ENCODE data around the gene GOLGA3.
"Not testable (repeated sequence)": the region's sequence is repeated elsewhere in the genome, so short reads cannot be mapped to it uniquely, and the experiment has no call there.

The GOLGA3 gene

DNA sequence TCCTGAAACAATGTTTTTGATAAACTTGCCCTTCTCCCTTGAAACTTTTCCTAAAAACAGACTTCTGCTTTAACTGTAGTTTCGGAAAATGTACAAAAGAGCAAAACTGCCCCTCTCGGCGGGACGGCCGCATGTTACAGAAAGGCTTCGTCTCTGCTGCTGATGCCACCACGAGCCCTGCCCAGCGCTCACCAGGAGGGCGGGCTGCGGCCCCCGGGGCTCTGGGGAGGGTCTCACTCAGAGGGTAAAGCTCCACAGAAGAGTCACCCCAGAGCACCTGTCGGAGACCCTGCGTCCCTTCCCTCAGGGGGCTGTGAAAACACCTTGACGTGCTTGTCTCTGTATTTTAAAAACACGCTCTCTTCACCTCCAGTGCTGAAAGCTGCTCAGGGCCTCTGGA lies 12.5 kb upstream of the GOLGA3 start:
- no peak for DNase-seq

DNA sequence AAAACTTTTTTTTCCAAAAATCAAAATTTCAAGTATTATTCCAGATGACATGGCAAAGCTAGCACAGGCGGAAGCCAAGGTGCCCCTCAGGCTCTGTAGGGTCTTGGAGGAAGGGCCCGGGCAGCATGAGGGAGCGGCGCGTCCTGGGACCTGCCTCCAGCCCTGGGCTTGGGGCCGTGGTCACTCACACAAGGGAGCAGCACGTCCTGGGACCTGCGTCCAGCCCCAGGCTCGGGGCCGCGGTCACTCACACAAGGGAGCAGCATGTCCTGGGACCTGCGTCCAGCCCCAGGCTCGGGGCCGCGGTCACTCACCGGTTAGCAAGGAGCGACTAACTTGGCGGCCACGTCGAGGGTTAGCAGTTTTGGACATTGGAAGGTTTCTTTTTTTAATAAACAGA lies 11.9 kb upstream of the GOLGA3 start:
- DNase-seq, result no peak

DNA sequence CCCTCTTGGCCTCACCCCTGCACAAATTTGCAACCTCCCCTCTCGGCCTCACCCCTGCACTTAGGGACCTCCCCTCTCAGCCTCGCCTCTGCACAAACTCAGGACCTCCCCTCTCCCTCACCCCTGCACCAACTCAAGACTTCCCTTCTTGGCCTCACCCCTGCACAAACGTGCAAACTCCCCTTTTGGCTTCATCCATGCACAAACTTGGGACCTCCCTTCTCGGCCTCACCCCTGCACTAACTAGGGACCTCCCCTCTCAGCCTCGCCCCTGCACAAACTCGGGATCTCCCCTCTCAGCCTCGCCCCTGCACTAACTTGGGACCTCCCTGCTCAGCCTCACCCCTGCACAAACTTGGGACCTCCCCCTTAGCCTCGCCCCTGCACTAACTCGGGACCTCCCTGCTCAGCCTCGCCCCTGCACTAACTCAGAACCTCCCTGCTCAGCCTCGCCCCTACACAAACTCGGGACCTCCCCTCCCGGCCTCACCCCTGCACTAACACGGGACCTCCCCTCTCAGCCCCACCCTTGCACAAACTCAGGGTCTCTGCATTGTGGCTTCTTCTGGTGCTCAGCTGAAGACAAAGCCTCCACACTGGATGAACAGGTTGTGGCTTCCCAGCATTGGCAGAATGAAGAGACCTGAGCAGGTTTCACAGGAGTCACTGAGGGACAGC lies 11.0 kb upstream of the GOLGA3 start:
- DNase-seq, result no peak

DNA sequence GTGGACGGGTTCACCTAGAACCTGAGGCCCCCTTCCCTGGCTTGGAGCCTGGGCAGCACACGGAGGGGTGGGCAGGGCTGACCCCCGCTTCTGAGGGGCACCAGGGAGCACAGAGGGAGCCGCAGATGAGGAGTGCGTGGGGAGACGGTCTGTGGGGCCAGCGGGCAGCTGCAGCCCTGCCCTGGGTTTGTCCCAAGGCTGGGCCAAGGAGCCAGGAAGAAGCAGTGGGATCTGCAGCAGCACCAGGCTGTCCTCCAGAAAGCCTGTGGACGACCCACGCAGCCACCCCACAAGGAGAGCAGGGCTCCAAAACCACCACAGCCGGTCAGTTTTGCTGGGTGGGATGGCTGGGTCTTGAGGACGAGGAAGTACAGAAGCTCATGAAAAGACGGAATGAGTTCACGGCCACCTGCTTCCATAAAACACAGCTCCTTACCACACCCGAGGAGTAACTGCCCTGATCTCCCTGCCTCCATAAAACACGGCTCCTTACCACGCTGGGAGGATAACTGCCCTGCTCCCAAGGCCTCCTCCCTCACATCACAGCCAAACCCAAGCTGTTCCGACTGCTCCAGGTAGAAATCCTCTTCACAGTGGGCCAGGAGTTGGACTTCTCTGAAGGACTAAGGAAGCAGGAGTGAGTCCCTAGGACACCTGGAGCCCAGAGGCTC lies 9.9 kb upstream of the GOLGA3 start:
- no peak for DNase-seq

DNA sequence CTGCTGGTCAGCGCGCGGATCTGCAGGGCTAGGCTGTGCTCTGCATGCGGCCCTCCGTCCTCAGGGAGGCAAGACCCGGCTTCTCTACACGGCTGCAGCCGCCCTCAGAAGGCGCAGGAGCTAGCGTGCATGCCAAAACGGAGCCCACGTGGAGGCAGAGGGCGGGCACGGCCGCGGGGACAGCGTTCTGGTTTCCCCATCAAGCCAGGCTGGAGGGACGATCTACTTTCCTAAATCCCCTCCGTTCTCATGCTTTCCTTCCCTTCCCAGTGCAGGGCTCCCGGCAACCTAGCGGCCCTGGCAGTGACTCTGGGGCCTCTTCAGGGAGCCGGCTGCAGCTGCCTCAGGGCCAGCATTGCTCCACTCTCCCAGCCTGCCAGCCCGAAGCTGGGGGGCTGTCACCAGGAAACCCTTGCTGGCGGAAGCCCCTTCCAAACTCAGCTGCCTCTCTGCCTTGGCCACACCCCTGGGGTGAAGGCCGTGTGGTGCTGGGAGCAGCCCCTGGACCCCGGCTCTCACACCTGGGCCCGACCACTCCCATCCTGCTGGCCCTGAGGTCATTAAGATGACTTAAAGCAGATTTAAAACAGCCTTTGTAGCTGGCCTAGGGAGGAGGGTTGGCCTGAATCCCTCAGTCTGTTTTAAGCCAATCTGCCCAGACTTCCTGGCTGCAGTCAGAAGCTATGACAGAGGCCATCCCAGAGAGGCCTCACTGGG lies 9.2 kb upstream of the GOLGA3 start:
- no peak for DNase-seq

DNA sequence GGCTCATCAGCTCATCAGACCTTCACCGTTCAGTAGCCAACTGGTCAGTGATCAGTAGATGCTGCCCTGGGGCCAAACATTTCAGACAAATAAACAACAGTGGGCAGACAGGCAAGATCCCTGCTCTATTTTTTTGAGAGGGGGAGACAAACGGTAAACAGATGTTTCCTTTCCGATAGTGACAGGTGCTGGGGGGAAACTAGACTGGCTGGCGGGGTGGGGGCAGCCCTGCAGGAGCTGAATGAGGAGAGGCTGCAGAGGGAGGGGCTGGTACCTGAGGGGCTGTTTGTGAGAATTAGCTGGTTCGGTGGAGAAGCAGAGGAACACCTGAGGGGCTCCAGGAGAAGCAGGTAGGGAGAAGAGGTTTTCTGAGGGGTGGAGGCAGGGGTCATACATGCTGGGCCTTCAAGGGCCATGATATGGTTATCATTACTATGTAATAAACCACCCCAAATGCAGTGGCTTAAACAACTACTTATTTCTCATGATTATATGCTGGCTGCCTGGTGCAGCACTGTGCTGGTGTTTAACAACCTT lies 8.2 kb upstream of the GOLGA3 start:
- DNase-seq, result no peak

DNA sequence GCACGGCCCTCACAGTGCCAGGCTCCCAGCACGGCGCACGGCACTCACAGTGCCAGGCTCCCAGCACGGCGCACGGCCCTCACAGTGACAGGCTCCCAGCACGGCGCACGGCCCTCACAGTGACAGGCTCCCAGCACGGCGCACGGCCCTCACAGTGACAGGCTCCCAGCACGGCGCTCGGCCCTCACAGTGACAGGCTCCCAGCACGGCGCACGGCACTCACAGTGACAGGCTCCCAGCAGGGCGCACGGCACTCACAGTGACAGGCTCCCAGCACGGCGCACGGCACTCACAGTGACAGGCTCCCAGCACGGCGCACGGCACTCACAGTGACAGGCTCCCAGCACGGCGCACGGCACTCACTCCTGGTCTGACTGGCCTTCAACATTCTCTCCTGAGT lies 7.6 kb upstream of the GOLGA3 start:
- not testable (repeated sequence) for DNase-seq

DNA sequence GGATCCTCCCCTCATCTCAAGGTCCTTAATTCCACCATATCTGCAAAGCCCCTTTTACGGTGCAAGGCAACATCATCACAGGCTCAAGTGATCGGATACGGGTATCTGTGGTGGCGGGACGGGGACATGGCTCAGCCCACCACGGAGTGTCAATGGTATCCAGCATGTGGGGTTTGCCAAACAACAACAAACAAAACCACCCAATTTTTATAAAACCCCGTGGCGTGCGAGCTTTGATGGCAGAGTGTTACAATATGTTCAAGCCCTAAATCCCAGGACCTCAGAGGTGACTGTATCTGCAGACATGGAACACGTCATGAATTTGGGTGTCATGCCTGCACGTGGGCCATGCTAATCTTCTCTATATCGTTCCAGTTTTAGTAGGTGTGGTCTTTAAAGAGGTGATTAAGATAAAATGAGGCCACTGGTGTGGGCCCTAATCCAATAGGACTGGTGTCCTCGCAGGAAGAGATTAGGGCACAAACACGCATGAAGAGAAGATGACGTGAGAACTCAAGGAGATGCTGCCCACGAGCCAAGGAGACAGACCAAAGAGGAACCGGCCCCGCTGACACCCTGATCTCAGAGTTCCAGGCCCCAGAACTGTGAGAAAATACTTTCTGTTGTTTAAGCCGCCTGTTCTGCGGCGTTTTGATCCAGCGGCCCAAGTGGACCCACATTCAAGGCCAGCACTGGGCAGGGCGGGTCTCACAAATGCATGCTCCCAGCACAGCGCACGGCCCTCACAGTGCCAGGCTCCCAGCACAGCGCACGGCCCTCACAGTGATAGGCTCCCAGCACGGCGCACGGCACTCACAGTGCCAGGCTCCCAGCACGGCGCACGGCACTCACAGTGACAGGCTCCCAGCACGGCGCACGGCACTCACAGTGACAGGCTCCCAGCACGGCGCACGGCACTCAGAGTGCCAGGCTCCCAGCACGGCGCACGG lies 6.7 kb upstream of the GOLGA3 start:
- no peak for DNase-seq

DNA sequence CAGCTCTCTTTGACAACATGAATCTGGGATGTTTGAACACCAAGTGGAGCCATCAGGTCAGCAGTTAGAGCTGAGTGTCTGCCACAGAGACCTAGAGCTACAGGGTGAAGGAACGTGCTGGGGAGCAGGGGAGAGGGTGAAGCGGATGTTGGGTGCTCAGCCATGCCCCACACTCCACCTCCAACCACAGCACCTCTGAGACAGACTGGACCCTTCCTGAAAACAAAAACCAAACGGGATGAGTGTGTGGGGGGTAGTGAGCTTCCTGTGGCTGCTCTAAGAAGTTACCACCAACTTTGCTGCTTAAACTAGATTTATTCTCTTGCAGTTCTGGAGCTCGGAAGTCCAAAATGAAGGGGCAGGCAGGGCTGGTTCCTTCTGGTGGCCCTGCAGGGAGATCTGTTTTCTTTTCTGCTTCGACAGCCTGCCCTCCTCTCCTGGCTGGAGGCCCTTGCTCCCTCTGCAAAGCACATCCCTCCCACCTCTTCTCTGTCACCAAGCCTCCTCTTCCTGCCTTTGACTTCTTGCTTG lies 5.6 kb upstream of the GOLGA3 start:
- no peak for DNase-seq

DNA sequence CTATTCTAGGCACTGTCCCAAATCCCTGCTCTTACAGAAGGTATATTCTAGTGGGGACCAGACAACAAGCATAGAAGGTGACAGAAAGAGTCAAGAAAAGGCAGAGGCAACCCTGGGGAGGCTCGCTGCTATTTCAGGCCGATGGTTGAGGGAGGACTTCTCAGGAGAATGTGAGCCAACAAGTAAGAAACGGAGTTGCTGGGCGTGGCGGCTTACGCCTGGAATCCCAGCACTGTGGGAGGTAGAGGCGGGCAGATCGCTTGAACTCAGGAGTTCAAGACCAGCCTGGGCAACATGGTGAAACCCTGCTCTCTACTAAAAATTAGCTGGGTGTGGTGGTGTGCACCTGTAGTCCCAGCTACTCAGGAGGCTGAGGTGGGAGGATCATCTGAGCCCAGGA lies 4.7 kb upstream of the GOLGA3 start:
- no peak for DNase-seq

DNA sequence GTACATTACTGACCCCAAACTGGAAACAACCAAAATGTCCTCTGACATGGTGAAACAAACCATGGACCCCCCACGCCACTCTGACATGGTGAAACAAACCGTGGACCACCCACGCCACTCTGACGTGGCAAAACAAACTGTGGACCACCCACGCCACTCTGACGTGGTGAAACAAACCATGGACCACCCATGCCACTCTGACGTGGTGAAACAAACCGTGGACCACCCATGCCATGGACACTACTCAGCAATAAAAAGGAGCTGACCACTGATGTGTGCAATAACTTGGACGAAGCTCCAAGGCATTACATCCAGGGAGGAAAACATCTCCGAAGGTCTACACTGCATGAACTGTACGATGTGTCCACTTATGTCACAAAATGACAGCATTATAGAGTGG lies 3.1 kb upstream of the GOLGA3 start:
- DNase-seq, result no peak

DNA sequence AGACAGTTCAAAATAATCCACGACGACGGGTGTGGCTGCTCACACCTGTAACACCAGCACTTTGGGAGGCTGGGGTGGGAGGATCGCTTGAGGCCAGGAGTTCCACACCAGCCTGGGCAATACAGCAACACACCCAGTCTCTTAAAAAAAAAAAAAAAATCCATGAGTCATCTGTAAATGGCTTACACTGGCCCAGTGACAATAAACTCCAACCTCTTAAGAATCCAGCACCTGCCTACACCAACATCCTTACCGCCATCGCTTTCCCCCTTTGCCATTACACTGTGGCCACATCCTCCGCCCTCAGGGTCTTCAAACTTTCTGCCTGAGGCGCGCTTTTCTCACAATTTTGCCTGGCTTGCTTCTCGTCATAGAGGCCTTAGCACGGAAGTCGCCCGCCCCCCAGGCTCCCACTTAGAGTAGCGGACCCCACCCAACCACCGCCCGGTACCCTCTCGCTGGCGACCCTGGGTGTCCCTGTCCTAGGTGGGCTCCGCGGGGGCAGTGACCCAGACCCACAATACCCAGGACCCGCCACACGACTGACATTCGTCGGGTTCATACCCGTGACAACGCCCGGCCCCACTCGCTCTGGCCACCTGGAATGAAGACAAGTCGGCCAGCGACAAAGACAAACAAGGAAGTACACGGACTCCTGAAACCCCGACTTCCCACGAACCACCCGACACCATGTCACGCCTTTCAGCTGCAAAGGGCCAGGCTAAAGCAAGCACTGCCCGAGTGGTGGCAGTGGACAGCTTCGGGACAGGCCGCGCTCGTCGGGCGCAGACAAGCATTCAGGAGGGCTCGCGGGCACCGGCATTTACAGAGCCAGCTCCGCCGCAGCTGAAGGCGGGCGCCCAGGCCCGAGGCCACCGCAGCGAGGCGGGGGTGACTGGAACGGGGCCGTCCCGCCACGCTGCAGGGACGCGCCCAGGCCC lies 636 bp downstream of the GOLGA3 start:
- peak; percentile 13 for DNase-seq

DNA sequence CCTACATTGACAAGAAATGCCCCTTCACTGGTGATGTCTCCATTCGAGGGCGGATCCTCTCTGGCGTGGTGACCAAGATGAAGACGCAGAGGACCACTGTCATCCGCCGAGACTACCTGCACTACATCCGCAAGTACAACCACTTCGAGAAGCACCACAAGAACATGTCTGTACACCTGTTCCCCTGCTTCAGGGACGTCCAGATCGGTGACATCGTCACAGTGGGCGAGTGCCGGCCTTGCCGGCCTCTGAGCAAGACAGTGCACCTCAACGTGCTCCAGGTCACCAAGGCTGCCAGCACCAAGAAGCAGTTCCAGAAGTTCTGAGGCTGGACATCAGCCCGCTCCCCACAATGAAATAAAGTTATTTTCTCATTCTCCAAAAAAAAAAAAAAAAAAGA lies 2.8 kb downstream of the GOLGA3 start:
- no peak for DNase-seq

DNA sequence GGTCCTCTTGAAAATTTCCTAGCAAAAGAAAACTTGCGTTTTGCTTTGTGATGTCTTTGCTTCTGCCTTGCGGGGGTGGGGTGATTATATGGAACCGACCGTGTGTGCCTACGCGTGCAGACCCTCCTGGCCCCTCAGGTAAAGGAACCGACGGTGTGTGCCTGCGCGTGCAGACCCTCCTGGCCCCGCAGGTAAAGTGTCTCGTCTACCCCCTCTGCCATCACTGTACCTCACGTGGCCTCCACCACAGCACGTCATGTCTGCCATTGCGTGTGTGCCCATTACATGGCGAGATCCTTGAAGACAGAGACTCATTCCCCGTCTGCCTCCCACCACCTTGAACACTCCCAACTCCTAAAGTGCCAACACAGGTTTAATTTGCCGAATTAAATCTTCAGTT lies 3.6 kb downstream of the GOLGA3 start:
- DNase-seq, result no peak

DNA sequence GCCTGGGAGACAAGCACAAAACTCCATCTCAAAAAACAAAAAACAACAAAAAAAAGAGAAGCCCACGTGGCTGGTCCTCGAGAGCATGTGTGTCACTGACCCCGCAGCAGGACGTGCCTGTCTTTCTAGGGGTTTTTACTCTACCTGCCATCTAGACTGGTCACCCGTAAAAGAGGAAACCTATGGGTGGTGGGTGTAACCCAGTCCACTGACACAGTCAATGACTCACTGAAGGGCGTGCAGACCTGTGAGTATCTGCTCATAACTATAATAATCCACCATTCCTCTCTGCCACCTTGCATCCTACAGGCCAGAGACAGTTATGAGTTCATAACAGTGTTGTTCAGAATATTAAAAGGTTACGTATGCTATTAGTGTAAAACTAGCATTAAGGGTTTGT lies 4.6 kb downstream of the GOLGA3 start:
- DNase-seq, result no peak

DNA sequence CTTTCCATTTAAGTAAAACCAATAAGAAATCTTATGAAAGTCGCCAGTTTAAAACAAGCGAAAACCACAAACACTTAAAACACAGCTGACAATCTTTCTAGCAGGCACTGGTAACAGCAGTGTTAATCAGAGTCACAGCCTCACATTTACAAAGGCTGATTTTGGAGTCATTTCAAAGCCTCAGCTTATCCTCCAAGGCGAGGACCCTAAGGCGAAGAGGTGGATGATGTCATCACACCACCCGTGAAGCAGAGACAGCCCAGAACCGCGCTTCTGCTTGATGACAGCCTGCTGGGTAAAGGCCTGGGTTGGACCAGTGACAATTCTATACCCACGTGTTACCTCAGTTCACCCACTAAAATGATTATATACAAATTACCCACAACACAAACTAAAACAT lies 10.1 kb downstream of the GOLGA3 start:
- no peak for DNase-seq

DNA sequence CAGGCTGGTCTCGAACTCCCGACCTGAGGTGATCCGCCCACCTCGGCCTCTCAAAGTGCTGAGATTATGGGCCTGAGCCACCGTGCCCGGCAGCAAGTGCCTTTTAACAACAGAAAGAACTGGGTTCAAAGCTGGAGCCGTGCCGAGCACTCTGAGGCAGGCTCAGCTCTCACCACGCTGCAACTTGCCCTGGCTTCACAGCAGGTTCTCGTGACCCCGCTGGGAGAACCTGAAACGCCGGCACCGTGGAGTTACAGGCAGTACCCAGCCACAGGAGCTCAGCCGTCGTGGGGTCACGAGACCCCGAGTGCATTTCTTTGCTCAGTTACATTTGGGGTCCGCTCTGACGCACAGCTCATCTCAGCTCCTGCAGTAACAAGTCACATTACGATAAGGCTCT lies 14.4 kb downstream of the GOLGA3 start:
- no peak for DNase-seq

DNA sequence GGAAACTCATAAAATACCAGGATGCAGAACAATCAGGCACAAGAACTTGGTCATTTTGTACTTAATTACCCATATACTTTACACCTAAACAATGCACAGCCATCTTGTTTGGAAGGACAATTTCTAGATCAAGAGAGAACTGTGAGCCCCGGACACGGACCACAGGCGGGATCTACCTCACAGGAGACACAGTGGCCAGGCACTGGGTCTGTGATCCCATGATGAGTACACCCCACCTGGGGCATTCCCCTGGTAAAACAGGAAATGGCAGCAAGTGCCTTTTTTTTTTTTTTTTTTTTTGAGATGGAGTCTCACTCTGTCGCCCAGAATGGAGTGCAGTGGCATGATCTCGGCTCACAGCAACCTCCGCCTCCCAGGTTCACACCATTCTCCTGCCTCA lies 15.2 kb downstream of the GOLGA3 start:
- DNase-seq, result no peak

DNA sequence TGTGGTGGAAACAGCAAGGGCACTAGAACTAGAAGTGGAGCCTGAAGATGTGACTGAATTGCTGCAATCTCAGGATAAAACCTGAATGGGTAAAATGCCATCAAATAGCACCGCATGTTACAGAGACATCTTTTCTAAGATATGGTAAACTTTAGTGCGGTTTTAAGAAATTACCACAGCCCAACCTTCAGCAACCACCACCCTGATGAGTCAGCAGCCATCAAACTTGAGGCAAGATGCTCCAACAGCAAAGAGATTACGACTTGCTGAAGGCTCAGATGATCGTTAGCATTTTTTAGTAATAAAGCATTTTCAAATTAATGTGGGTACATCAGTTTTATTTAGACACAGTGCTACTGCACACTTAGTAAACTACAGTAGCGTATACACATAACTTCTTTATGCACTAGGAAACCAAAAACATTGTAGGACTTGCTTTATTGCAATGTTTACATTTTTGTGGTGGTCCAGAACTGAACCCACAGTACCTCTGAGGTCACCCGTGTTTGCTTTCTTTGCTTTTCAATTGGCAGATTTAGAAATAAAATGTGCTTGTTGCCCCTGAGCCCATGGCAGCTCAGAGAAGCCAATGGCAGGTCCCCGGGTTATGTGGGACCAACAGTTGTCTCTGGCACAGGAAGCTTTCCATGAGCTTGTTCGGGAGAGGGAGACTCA lies 15.9 kb downstream of the GOLGA3 start:
- no peak for DNase-seq

DNA sequence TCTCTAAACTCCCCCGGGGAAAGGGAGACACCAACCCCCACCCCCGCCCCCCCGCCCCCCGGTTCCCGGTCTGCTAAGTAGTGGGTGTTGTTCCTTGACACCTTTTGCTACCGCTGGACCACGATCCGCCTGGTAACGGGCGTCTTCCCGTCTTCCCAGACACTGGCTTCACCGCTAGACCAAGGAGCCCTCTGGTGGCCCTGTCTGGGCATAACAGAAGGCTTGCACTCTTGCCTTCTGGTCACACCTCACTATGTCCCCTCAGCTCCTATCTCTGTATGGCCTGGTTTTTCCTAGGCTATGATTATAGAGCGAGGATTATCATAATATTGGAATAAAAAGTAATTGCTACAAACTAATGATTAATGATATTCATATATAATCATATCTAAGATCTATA lies 19.3 kb downstream of the GOLGA3 start:
- DNase-seq, result not testable (repeated sequence)

All from NCI-H345 (cell line).